SU-DHL-6 (cell line): Measurements from ENCODE around the gene CCDC186.

Source experiments
- H2AFZ ChIP-seq: fragments of 200-600 bp; sonication (generic); 2 replicates; pipeline ENCODE4 v1.6.1; 2014; ENCODE audit warnings: low read depth, mild to moderate bottlenecking, moderate library complexity, mixed read lengths, antibody characterized with exemption, low read length; ENCODE audit not compliant: severe bottlenecking
- H3F3A ChIP-seq: fragments of 200-600 bp; shearing (Covaris generic); 2 replicates; pipeline ENCODE4 v1.6.0; 2016; ENCODE audit warnings: antibody characterized with exemption, mild to moderate bottlenecking; ENCODE audit not compliant: insufficient read depth
- H3K27ac ChIP-seq: fragments of 200-600 bp; sonication (generic); 2 replicates; pipeline ENCODE4 v1.5.1; 2016; ENCODE audit warnings: low read depth, mild to moderate bottlenecking, low read length, moderate library complexity, mixed read lengths
- H3K27me3 ChIP-seq: fragments of 200-600 bp; sonication (generic), shearing (Covaris generic); 2 replicates; pipeline ENCODE4 v1.6.0; 2014; ENCODE audit warnings: mild to moderate bottlenecking, low read length
- H3K36me3 ChIP-seq: fragments of 200-600 bp; sonication (generic); 2 replicates; pipeline ENCODE4 v1.6.1; 2014; ENCODE audit warnings: mild to moderate bottlenecking, low read length, mixed read lengths
- H3K4me2 ChIP-seq: fragments of 300-600, 200-600 bp; shearing (Covaris generic), sonication (generic); 2 replicates; pipeline ENCODE4 v1.6.0; 2014; ENCODE audit warnings: low read length, low read depth, mild to moderate bottlenecking; ENCODE audit not compliant: poor library complexity, severe bottlenecking
- H3K4me3 ChIP-seq: fragments of 200-600 bp; sonication (generic); 2 replicates; pipeline ENCODE4 v1.5.1; 2014; ENCODE audit warnings: antibody characterized with exemption, low read length, mild to moderate bottlenecking, mixed read lengths; ENCODE audit not compliant: insufficient read depth, poor library complexity, severe bottlenecking
- H3K79me2 ChIP-seq: fragments of 200-600 bp; sonication (generic); 2 replicates; pipeline ENCODE4 v1.6.1; 2014; ENCODE audit warnings: mild to moderate bottlenecking, low read length, moderate library complexity; ENCODE audit not compliant: insufficient read depth
- H3K9ac ChIP-seq: fragments of 200-600 bp; sonication (generic); 2 replicates; pipeline ENCODE4 v1.7.0; 2014; ENCODE audit warnings: mild to moderate bottlenecking, low read length
- H3K9me2 ChIP-seq: fragments of 200-600 bp; sonication (generic); replicated peaks from 2 replicates; pipeline ENCODE4 v1.6.1; 2014; ENCODE audit warnings: low read length; ENCODE audit not compliant: insufficient read depth
- H3K9me3 ChIP-seq: fragments of 200-600 bp; sonication (generic); 2 replicates; pipeline ENCODE4 v1.6.1; 2014; ENCODE audit warnings: low read length, mixed read lengths; ENCODE audit not compliant: insufficient read depth
- H4K20me1 ChIP-seq: fragments of 200-600 bp; sonication (generic); 2 replicates; pipeline ENCODE4 v1.6.1; 2014; ENCODE audit warnings: low read depth, mild to moderate bottlenecking, antibody characterized with exemption, low read length, moderate library complexity, mixed read lengths
- EZH2phosphoT487 ChIP-seq: fragments of 200-600 bp; sonication (generic), shearing (Covaris generic); conservative IDR thresholded peaks from 2 replicates; pipeline ENCODE4 v1.6.1; 2018; ENCODE audit warnings: mild to moderate bottlenecking, antibody characterized with exemption, low read length, moderate library complexity, mixed read lengths
- TF ChIP-seq, protein P1 (sequence below): fragments of 200-600 bp; sonication (generic); IDR thresholded peaks from one replicate; pipeline ENCODE4 v1.5.1; 2017; ENCODE audit warnings: antibody characterized with exemption, mild to moderate bottlenecking, low read length, moderate library complexity; ENCODE audit not compliant: insufficient read depth, poor library complexity, severe bottlenecking

Gene CCDC186

DNA sequence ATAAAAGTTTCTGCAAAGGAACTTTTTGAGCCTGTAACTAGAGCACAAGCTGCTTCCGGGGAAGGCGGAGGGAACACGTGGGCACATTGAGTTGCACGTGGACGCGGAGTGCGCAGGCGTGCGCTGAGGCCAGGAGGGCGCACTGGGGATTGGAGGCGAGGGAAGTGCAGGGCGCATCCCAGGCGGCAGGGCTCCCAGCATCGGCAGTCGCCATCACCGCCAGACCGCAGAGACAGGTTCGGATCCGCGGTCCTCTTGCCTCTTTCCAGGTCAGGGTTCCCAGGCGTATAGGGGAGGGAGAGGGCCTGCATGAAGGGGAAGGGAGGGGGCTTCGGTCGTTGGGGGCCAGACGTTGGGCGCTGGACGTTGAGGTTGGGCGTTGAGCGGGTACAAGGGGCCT is 5.1 kb upstream of the CCDC186 start, which contains the start of gene TDRD1:
TSS of gene TDRD1 (plus strand) at position 206 of the 400 bp plus-strand sequence. CDS start 8,479 bp downstream, outside the sequence.
- no peak within 1 kb of the TSS for H3K27ac ChIP-seq
- no peaks in the 10 kb centered on the region for H3F3A ChIP-seq
- H3K9me2 ChIP-seq = no peaks in the 10 kb centered on the region
- H3K27me3 ChIP-seq = no peaks in the 10 kb centered on the region
- H3K36me3 ChIP-seq = no peaks in the 10 kb centered on the region
- no peaks in the 10 kb centered on the region for H3K9me3 ChIP-seq
- H2AFZ ChIP-seq = no peak within 1 kb of the TSS
- H3K4me2 ChIP-seq = no peak within 1 kb of the TSS
- no peak within 1 kb of the TSS for H3K4me3 ChIP-seq
- TF ChIP-seq EZH2phosphoT487 = no peak
- TF ChIP-seq, protein P1, sequence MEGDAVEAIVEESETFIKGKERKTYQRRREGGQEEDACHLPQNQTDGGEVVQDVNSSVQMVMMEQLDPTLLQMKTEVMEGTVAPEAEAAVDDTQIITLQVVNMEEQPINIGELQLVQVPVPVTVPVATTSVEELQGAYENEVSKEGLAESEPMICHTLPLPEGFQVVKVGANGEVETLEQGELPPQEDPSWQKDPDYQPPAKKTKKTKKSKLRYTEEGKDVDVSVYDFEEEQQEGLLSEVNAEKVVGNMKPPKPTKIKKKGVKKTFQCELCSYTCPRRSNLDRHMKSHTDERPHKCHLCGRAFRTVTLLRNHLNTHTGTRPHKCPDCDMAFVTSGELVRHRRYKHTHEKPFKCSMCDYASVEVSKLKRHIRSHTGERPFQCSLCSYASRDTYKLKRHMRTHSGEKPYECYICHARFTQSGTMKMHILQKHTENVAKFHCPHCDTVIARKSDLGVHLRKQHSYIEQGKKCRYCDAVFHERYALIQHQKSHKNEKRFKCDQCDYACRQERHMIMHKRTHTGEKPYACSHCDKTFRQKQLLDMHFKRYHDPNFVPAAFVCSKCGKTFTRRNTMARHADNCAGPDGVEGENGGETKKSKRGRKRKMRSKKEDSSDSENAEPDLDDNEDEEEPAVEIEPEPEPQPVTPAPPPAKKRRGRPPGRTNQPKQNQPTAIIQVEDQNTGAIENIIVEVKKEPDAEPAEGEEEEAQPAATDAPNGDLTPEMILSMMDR = no peak
- no peaks in the 10 kb centered on the region for H4K20me1 ChIP-seq
- no peak within 1 kb of the TSS for H3K9ac ChIP-seq
- H3K79me2 ChIP-seq = no peaks in the 10 kb centered on the region

DNA sequence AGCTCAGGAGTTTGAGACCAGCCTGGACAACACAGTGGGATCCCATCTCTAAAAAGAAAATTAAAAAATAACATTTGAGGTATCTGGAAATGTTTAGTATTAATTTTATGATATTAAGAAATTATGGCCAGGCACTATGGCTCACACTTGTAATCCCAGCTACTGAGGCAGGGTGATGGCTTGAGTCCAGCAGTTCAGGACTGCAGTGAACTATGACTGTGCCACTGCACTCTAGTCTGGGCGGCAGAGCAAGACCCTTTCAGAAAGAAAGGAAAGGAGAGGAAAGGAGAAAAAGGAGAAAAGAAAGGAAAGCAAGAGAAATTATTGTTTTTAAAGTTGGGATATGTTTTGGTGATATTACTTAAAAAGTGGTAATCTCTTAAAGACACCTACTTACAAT is 2.5 kb upstream of the CCDC186 start:
- no peak overlapping the region for H3K4me2 ChIP-seq
- no peak overlapping the region for H3K27ac ChIP-seq
- H2AFZ ChIP-seq = no peak overlapping the region
- H3K27me3 ChIP-seq = no peaks in the 10 kb centered on the region
- TF ChIP-seq, protein P1 = no peak
- no peak for TF ChIP-seq EZH2phosphoT487
- no peak overlapping the region for H3K9ac ChIP-seq
- H4K20me1 ChIP-seq = no peaks in the 10 kb centered on the region
- H3K79me2 ChIP-seq = no peaks in the 10 kb centered on the region
- no peaks in the 10 kb centered on the region for H3K9me3 ChIP-seq
- H3K36me3 ChIP-seq = no peaks in the 10 kb centered on the region
- H3K4me3 ChIP-seq = no peak overlapping the region
- no peaks in the 10 kb centered on the region for H3K9me2 ChIP-seq
- H3F3A ChIP-seq = no peaks in the 10 kb centered on the region

DNA sequence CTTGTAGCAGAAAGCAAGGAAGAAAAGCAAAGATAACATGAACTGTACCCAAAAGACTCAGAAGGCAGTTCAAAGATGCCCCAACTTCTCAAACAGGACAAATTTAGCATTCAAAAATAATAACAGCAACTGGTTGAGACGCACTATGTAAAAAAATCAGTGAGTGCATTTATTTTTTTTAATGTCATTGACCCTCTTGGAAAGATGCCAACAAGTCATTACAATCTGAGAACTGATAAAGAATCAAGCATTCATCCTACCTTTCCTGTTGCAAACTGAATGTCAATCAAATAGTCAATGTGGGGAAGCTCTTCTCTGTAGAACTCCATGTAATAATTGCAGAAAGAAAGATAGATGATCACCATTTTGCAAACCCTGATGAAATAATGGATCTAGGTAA is 1.7 kb upstream of the CCDC186 start:
- Histone ChIP-seq H3K9ac (no peak overlapping the region), H3K79me2 (no peaks in the 10 kb centered on the region), H3K27me3 (no peaks in the 10 kb centered on the region), H3K9me2 (no peaks in the 10 kb centered on the region), H3K4me2 (no peak overlapping the region), H4K20me1 (no peaks in the 10 kb centered on the region), H3K4me3 (no peak overlapping the region), H3K9me3 (no peaks in the 10 kb centered on the region), H3K27ac (no peak overlapping the region), H3F3A (no peaks in the 10 kb centered on the region), H2AFZ (no peak overlapping the region), H3K36me3 (no peaks in the 10 kb centered on the region)
- TF ChIP-seq, protein P1 = no peak
- no peak for TF ChIP-seq EZH2phosphoT487
